Memory B cell (primary cell): Measurements from ENCODE around the gene SCAI.
"Not testable (repeated sequence)": the region's sequence is repeated elsewhere in the genome, so short reads cannot be mapped to it uniquely, and the experiment has no call there.

Source experiments
- ATAC-seq: fragments of 150-1000 bp; cut with Tn5 transposase; 2 replicates; pipeline ENCODE4 v1.10.0; 2021; ENCODE audit warnings: low read depth, mild to moderate bottlenecking, moderate library complexity
- DNase-seq, 2 donors: peaks; one replicate each; pipeline ENCODE4 v3.0.0; 2022; ENCODE audit warnings: low spot score in 2 of 2
- H3K27ac Mint-ChIP-seq: one replicate; pipeline ENCODE4 v1.8.0; 2022; ENCODE audit warnings: mild to moderate bottlenecking, moderate library complexity, mixed read lengths
- H3K27me3 Mint-ChIP-seq: one replicate; pipeline ENCODE4 v1.8.0; 2022; ENCODE audit warnings: mixed read lengths
- H3K36me3 Mint-ChIP-seq: one replicate; pipeline ENCODE4 v1.8.0; 2022; ENCODE audit warnings: mild to moderate bottlenecking, mixed read lengths
- H3K4me1 Mint-ChIP-seq: one replicate; pipeline ENCODE4 v1.8.0; 2022; ENCODE audit warnings: mixed read lengths
- H3K4me3 Mint-ChIP-seq: one replicate; pipeline ENCODE4 v1.8.0; 2022; ENCODE audit warnings: mild to moderate bottlenecking, moderate library complexity, mixed read lengths
- H3K9me3 Mint-ChIP-seq: one replicate; pipeline ENCODE4 v1.8.0; 2022; ENCODE audit warnings: mixed read lengths

The SCAI gene

GRCh38 chr9:124983698-124984097, 159.6 kb downstream of the SCAI start:
- Mint-ChIP-seq H3K4me3 (no peak overlapping the region), H3K27ac (no peak overlapping the region), H3K4me1 (no peaks in the 10 kb centered on the region), H3K36me3 (peaks cover 30% of the 10 kb centered on the region), H3K27me3 (no peaks in the 10 kb centered on the region), H3K9me3 (no peaks in the 10 kb centered on the region)
- ATAC-seq (no peak), DNase-seq (no peak)

GRCh38 chr9:124980431-124980830, 162.9 kb downstream of the SCAI start:
- Mint-ChIP-seq H3K4me3 (no peak overlapping the region), H3K27me3 (no peaks in the 10 kb centered on the region), H3K36me3 (peaks cover 23% of the 10 kb centered on the region), H3K4me1 (no peaks in the 10 kb centered on the region), H3K27ac (no peak overlapping the region), H3K9me3 (no peaks in the 10 kb centered on the region)
- ATAC-seq (no peak), DNase-seq (no peak)

GRCh38 chr9:124975131-124975530, 168.2 kb downstream of the SCAI start:
- Mint-ChIP-seq H3K36me3 (peaks cover 21% of the 10 kb centered on the region), H3K4me3 (no peak overlapping the region)

DNA sequence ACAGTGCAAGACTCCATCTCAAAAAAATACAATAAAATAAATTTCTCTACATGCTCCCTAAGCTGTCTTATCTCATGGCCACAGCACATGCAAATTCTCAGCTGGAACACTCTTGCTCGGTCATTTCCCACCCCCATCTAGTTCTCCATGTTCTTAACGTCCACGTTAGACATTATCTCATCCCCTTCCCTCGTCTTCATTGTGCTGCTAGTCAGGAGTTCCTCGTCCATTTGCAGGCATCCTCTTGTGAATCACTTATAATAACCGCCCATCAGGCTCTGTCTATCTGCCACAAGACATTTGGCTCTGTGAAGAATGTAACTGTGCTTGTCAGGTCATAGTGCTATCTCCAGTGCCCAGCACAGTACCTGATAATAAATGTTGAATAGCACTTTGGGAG, 169.5 kb downstream of the SCAI start:
- H3K4me1 Mint-ChIP-seq: no peaks in the 10 kb centered on the region

More at GRCh38 chr9:124975131-124975530, 168.2 kb downstream of the SCAI start:
- H3K27me3 Mint-ChIP-seq: no peaks in the 10 kb centered on the region
- H3K4me1 Mint-ChIP-seq: no peaks in the 10 kb centered on the region
- no peak for DNase-seq
- no peaks in the 10 kb centered on the region for H3K9me3 Mint-ChIP-seq
- no peak overlapping the region for H3K27ac Mint-ChIP-seq
- no peak for ATAC-seq

GRCh38 chr9:124972241-124972770, 171.0 kb downstream of the SCAI start:
- Mint-ChIP-seq H3K4me1 (no peaks in the 10 kb centered on the region), H3K9me3 (no peaks in the 10 kb centered on the region), H3K27me3 (no peaks in the 10 kb centered on the region), H3K4me3 (no peak overlapping the region), H3K27ac (no peak overlapping the region), H3K36me3 (peaks cover 23% of the 10 kb centered on the region)
- ATAC-seq: no peak
- no peak for DNase-seq

More for the DNA sequence above, 169.5 kb downstream of the SCAI start:
- Mint-ChIP-seq H3K27ac (no peak overlapping the region), H3K27me3 (no peaks in the 10 kb centered on the region), H3K4me3 (no peak overlapping the region), H3K36me3 (peaks cover 24% of the 10 kb centered on the region), H3K9me3 (no peaks in the 10 kb centered on the region)
- ATAC-seq: no peak
- DNase-seq: no peak

GRCh38 chr9:124969401-124969800, 173.9 kb downstream of the SCAI start:
- Mint-ChIP-seq H3K27ac (no peak overlapping the region), H3K9me3 (no peaks in the 10 kb centered on the region)
- no peak for ATAC-seq

DNA sequence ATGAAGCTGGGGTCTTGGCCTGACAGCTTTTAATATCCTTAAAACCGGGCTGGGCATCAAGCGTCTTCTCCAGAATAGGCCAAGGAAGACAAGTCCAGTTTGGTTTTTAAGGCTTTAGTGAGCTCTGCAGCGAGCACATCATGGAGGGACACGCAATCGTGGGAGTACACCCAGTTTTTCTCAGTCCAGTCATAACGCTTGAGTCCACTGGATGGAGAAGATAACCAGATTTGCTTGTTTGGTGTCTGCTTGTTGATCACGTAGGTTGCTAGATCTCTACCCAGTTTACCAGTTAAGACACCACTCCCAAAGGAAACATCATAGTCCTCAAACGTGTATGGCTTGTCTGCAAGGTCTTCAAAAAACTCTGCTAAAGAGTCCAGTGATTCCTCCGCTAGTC, 175.1 kb downstream of the SCAI start:
- Mint-ChIP-seq H3K27me3 (no peaks in the 10 kb centered on the region), H3K36me3 (peaks cover 17% of the 10 kb centered on the region), H3K9me3 (no peaks in the 10 kb centered on the region), H3K4me1 (peaks cover 13% of the 10 kb centered on the region), H3K27ac (no peak overlapping the region), H3K4me3 (no peak overlapping the region)
- no peak for DNase-seq
- no peak for ATAC-seq

More at GRCh38 chr9:124969401-124969800, 173.9 kb downstream of the SCAI start:
- Mint-ChIP-seq H3K36me3 (peaks cover 21% of the 10 kb centered on the region), H3K27me3 (no peaks in the 10 kb centered on the region), H3K4me1 (peaks cover 5% of the 10 kb centered on the region), H3K4me3 (no peak overlapping the region)
- DNase-seq: no peak

GRCh38 chr9:124965775-124966568, 177.4 kb downstream of the SCAI start:
- H3K27me3 Mint-ChIP-seq, H3K27ac Mint-ChIP-seq, H3K4me3 Mint-ChIP-seq, ATAC-seq, DNase-seq, H3K9me3 Mint-ChIP-seq, H3K36me3 Mint-ChIP-seq: not testable (repeated sequence)
- peaks cover 13% of the 10 kb centered on the region for H3K4me1 Mint-ChIP-seq

- Mint-ChIP-seq H3K9me3 (no peaks in the 10 kb centered on the region), H3K4me3 (no peak overlapping the region), H3K36me3 (peaks cover 5% of the 10 kb centered on the region), H3K27me3 (no peaks in the 10 kb centered on the region), H3K27ac (no peak overlapping the region), H3K4me1 (peaks cover 13% of the 10 kb centered on the region)
- DNase-seq (no peak), ATAC-seq (no peak)
Observed at GRCh38 chr9:124964604-124965003, 178.7 kb downstream of the SCAI start.

GRCh38 chr9:124964056-124964455, 179.3 kb downstream of the SCAI start:
- H3K36me3 Mint-ChIP-seq: peaks cover 4% of the 10 kb centered on the region
- no peaks in the 10 kb centered on the region for H3K9me3 Mint-ChIP-seq
- H3K4me3 Mint-ChIP-seq: no peak overlapping the region
- H3K27me3 Mint-ChIP-seq: no peaks in the 10 kb centered on the region
- peak overlapping the region; percentile 57 for H3K27ac Mint-ChIP-seq
- DNase-seq: no peak
- no peak for ATAC-seq
- peaks cover 13% of the 10 kb centered on the region for H3K4me1 Mint-ChIP-seq

- no peaks in the 10 kb centered on the region for H3K27me3 Mint-ChIP-seq
- peaks cover 4% of the 10 kb centered on the region for H3K36me3 Mint-ChIP-seq
- H3K9me3 Mint-ChIP-seq: no peaks in the 10 kb centered on the region
- DNase-seq (no peak), ATAC-seq (no peak)
- no peak overlapping the region for H3K27ac Mint-ChIP-seq
- H3K4me3 Mint-ChIP-seq: no peak overlapping the region
- peaks cover 10% of the 10 kb centered on the region for H3K4me1 Mint-ChIP-seq
Observed at GRCh38 chr9:124960409-124960752, 182.9 kb downstream of the SCAI start.

- not testable (repeated sequence) for H3K9me3 Mint-ChIP-seq, H3K36me3 Mint-ChIP-seq, ATAC-seq, H3K4me1 Mint-ChIP-seq, H3K27ac Mint-ChIP-seq, H3K4me3 Mint-ChIP-seq, DNase-seq, H3K27me3 Mint-ChIP-seq
Observed at GRCh38 chr9:124959671-124960408, 183.5 kb downstream of the SCAI start.

DNA sequence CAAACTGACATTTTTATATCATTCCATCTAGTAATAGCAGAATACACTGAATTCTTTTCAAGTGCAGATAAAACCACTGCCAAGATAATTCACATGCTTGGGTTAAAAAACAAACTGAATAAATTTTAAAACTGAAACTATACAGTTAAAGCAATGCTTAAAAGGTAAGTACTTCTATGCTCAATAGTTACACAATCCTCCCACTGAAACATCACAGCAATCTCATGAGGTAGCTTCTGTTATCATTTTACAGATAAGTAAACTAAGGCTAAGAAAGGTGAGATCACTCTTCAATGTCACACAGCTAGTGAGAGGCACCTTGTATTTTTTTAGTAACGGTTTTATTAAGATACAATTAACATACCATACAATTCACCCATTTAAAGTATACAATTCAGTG, 189.1 kb downstream of the SCAI start:
- H3K4me1 Mint-ChIP-seq: peaks cover 8% of the 10 kb centered on the region
- H3K9me3 Mint-ChIP-seq: no peaks in the 10 kb centered on the region
- H3K4me3 Mint-ChIP-seq: no peak overlapping the region
- peaks cover 4% of the 10 kb centered on the region for H3K36me3 Mint-ChIP-seq
- H3K27me3 Mint-ChIP-seq: no peaks in the 10 kb centered on the region
- no peak overlapping the region for H3K27ac Mint-ChIP-seq
- no peak for DNase-seq
- no peak for ATAC-seq

- peaks cover 4% of the 10 kb centered on the region for H3K36me3 Mint-ChIP-seq
- H3K27ac Mint-ChIP-seq: peak overlapping the region; percentile 64
- ATAC-seq (peak; percentile 61), DNase-seq (no peak)
- H3K9me3 Mint-ChIP-seq: no peaks in the 10 kb centered on the region
- peaks cover 8% of the 10 kb centered on the region for H3K4me1 Mint-ChIP-seq
- H3K4me3 Mint-ChIP-seq: no peak overlapping the region
- H3K27me3 Mint-ChIP-seq: no peaks in the 10 kb centered on the region
Observed at GRCh38 chr9:124950050-124950718, 193.1 kb downstream of the SCAI start.
